ENCODE measurements around the gene RAB1B.

DNA sequence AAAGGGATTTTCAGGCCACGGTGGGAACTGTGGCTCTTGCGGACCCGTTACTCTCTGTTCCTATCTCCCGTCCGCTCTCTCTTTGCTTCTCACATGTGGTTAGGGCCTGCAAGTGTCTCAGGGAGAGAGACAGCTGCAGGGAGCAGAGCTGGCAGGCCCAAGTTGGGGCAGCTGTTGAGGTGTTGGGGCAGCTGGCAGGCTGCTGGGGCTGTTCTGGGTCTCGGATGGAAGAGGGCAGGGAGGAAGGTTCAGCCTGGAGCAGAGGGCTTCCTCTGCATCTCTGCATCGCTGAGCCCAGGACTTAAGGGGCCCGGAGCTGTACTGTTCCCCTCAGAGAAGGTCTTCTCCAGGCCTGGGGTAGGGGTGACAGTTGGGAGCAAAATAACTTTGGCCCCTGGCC lies 7.0 kb downstream of the RAB1B start:
- TF ChIP-seq, protein P1, sequence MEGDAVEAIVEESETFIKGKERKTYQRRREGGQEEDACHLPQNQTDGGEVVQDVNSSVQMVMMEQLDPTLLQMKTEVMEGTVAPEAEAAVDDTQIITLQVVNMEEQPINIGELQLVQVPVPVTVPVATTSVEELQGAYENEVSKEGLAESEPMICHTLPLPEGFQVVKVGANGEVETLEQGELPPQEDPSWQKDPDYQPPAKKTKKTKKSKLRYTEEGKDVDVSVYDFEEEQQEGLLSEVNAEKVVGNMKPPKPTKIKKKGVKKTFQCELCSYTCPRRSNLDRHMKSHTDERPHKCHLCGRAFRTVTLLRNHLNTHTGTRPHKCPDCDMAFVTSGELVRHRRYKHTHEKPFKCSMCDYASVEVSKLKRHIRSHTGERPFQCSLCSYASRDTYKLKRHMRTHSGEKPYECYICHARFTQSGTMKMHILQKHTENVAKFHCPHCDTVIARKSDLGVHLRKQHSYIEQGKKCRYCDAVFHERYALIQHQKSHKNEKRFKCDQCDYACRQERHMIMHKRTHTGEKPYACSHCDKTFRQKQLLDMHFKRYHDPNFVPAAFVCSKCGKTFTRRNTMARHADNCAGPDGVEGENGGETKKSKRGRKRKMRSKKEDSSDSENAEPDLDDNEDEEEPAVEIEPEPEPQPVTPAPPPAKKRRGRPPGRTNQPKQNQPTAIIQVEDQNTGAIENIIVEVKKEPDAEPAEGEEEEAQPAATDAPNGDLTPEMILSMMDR (conservative IDR thresholded peaks at IDR 0.05; ENCODE audit: low read length), result no peak
- no peak for TF ChIP-seq EZH2phosphoT487 (IDR thresholded peaks at IDR 0.05; ENCODE audit: borderline replicate concordance)

All from Loucy (cell line).